Esophagus squamous epithelium (tissue), 4 donors: ENCODE results near the gene C1orf232.

ENCODE experiments used
- CTCF ChIP-seq, 6 experiments: fragments of 450-650 bp in 4 of 6; fragments of 200-600 bp in 2 of 6; sonication (generic) in 2 of 6; IDR thresholded peaks; one replicate each; pipeline ENCODE4 v1.5.1; 2016 to 2019; ENCODE audit warnings: antibody characterized with exemption in 6 of 6, mild to moderate bottlenecking in 4 of 6, moderate library complexity in 4 of 6
- POLR2A ChIP-seq, 4 donors: fragments of 450-650 bp; IDR thresholded peaks; one replicate each; pipeline ENCODE4 v1.6.1; 2017; ENCODE audit warnings: antibody characterized with exemption in 4 of 4, mild to moderate bottlenecking in 4 of 4, moderate library complexity in 3 of 4

DNA sequence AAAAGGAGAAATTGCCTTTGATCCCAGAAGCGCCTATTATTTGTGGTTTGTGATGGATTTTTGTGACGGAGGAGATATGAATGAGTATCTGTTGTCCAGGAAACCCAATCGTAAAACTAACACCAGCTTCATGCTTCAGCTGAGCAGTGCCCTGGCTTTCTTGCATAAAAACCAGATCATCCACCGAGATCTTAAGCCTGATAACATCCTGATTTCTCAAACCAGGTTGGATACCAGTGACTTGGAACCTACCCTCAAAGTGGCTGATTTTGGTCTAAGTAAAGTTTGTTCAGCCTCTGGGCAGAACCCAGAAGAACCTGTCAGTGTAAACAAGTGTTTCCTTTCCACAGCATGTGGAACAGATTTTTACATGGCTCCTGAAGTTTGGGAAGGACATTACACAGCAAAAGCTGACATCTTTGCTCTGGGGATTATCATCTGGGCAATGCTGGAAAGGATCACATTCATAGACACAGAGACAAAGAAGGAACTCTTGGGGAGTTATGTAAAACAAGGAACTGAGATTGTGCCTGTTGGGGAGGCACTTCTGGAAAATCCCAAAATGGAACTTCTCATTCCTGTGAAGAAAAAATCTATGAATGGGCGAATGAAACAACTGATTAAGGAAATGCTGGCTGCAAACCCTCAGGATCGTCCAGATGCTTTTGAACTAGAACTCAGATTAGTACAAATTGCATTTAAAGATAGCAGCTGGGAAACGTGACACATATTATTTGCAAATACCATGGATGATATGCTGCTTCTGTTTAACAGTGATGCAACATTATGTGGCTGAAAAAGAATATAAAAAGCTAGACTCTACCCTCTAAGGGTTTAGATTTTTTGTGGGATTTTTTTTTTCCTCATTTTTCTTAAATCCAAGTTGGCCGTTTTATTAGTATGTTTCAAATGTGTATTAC, 46.6 kb downstream of the C1orf232 start:
- no peak for TF ChIP-seq POLR2A (IDR thresholded peaks at IDR 0.05)
- no peak for TF ChIP-seq CTCF (IDR thresholded peaks at IDR 0.05)
